GM23338 (cell line): ENCODE measurements around the gene VSIR. TPM values are rescaled to one million over a fixed set of nuclear protein-coding genes. Genes with fewer than 3 reads are reported as not detected.

Experiments
- ATAC-seq: fragments of 200-7000 bp; cut with Tn5 transposase; 3 replicates; pipeline ENCODE4 v1.9.1; 2020
- DNase-seq: peaks from one replicate; pipeline ENCODE4 v3.0.0-alpha.2; 2015; ENCODE audit warnings: low spot score
- H2AFZ ChIP-seq: fragments of 200-600 bp; sonication (generic); 2 replicates; pipeline ENCODE4 v1.8.0; 2016; ENCODE audit warnings: antibody characterized with exemption, mild to moderate bottlenecking, moderate library complexity
- H3F3A ChIP-seq: fragments of 200-600 bp; sonication (generic); replicated peaks from 2 replicates; pipeline ENCODE4 v1.8.0; 2017; ENCODE audit warnings: antibody characterized with exemption, mixed run types, low read depth
- H3K27ac ChIP-seq: fragments of 200-600 bp; sonication (generic); 2 replicates; pipeline ENCODE4 v1.6.1; 2016; ENCODE audit warnings: low read depth
- H3K27me3 ChIP-seq: fragments of 200-600 bp; sonication (generic); 2 replicates; pipeline ENCODE4 v1.8.0; 2016; ENCODE audit warnings: mild to moderate bottlenecking, mixed run types, moderate library complexity; ENCODE audit not compliant: insufficient read depth
- H3K36me3 ChIP-seq: fragments of 200-600 bp; sonication (generic); 2 replicates; pipeline ENCODE4 v1.8.0; 2016; ENCODE audit warnings: mild to moderate bottlenecking; ENCODE audit not compliant: insufficient read depth
- H3K4me1 ChIP-seq: fragments of 200-600 bp; sonication (generic); 2 replicates; pipeline ENCODE4 v1.8.0; 2016; ENCODE audit warnings: mild to moderate bottlenecking, moderate library complexity; ENCODE audit not compliant: insufficient read depth
- H3K4me2 ChIP-seq: fragments of 200-600 bp; sonication (generic); 2 replicates; pipeline ENCODE4 v1.7.1; 2017; ENCODE audit warnings: mixed run types
- H3K4me3 ChIP-seq: fragments of 200-600 bp; sonication (generic); 2 replicates; pipeline ENCODE4 v1.6.1; 2016; ENCODE audit warnings: mixed run types
- H3K79me2 ChIP-seq: fragments of 200-600 bp; sonication (generic); replicated peaks from 2 replicates; pipeline ENCODE4 v1.8.0; 2017; ENCODE audit warnings: mild to moderate bottlenecking; ENCODE audit not compliant: insufficient read depth
- H3K9me2 ChIP-seq: fragments of 200-600 bp; sonication (generic); 2 replicates; pipeline ENCODE4 v1.8.0; 2017; ENCODE audit not compliant: insufficient read depth
- H4K20me1 ChIP-seq: fragments of 200-600 bp; sonication (generic); replicated peaks from 2 replicates; pipeline ENCODE4 v1.8.0; 2017; ENCODE audit warnings: mild to moderate bottlenecking; ENCODE audit not compliant: insufficient read depth
- H3K27ac Mint-ChIP-seq: 2 replicates; pipeline ENCODE4 v1.8.0; 2020; ENCODE audit warnings: inconsistent platforms, mild to moderate bottlenecking, moderate library complexity, mixed read lengths
- H3K27me3 Mint-ChIP-seq: 3 replicates; pipeline ENCODE4 v1.8.0; 2022; ENCODE audit warnings: low read depth, mild to moderate bottlenecking, moderate library complexity, mixed read lengths, inconsistent platforms; ENCODE audit not compliant: insufficient read depth, poor library complexity
- H3K36me3 Mint-ChIP-seq: 3 replicates; pipeline ENCODE4 v1.8.0; 2021; ENCODE audit warnings: low read depth, mild to moderate bottlenecking, inconsistent platforms, moderate library complexity, mixed read lengths
- H3K4me1 Mint-ChIP-seq: 3 replicates; pipeline ENCODE4 v1.8.0; 2020; ENCODE audit warnings: mild to moderate bottlenecking, inconsistent platforms, mixed read lengths
- H3K4me3 Mint-ChIP-seq: 3 replicates; pipeline ENCODE4 v1.8.0; 2021; ENCODE audit warnings: moderate library complexity, mild to moderate bottlenecking, inconsistent platforms, mixed read lengths
- H3K9me3 Mint-ChIP-seq: 3 replicates; pipeline ENCODE4 v1.8.0; 2020; ENCODE audit warnings: moderate library complexity, mild to moderate bottlenecking, inconsistent platforms, mixed read lengths
- CREB1 ChIP-seq: fragments of 250-450 bp; sonication (Bioruptor Pico); IDR thresholded peaks from 2 replicates; pipeline ENCODE4 v1.5.0; 2020; ENCODE audit warnings: low read depth, mild to moderate bottlenecking, moderate library complexity
- CTCF ChIP-seq, 2 experiments: fragments of 200-600 bp in 1 of 2; sonication (generic) in 1 of 2; conservative IDR thresholded peaks; 2 replicates each; pipeline versions ENCODE4 v1.5.1 to v1.6.1; 2016 to 2017; ENCODE audit warnings: antibody characterized with exemption in 2 of 2, low read depth in 2 of 2, mild to moderate bottlenecking in 2 of 2, moderate library complexity in 1 of 2
- EZH2 ChIP-seq: fragments of 200-600 bp; sonication (generic); IDR thresholded peaks from one replicate; pipeline ENCODE4 v1.8.0; 2017; ENCODE audit warnings: antibody characterized with exemption, mild to moderate bottlenecking, low read depth; ENCODE audit not compliant: unreplicated experiment
- EZH2phosphoT487 ChIP-seq: fragments of 200-600 bp; sonication (generic); IDR thresholded peaks from one replicate; pipeline ENCODE4 v1.8.1; 2018; ENCODE audit warnings: antibody characterized with exemption; ENCODE audit not compliant: unreplicated experiment
- JUNB ChIP-seq: IDR thresholded peaks from one replicate; pipeline ENCODE4 v1.6.1; 2016; ENCODE audit warnings: antibody characterized with exemption; ENCODE audit not compliant: unreplicated experiment
- NANOG ChIP-seq: IDR thresholded peaks from 2 replicates; pipeline ENCODE4 v1.6.1; 2016; ENCODE audit warnings: antibody characterized with exemption, borderline replicate concordance
- POLR2AphosphoS5 ChIP-seq: IDR thresholded peaks from 2 replicates; pipeline ENCODE4 v1.6.1; 2016; ENCODE audit warnings: antibody characterized with exemption, low read depth
- REST ChIP-seq: IDR thresholded peaks from one replicate; pipeline ENCODE4 v1.6.1; 2018; ENCODE audit warnings: antibody characterized with exemption; ENCODE audit not compliant: unreplicated experiment
- ZNF114 ChIP-seq: fragments of 250-450 bp; sonication (Bioruptor Pico); IDR thresholded peaks from 2 replicates; pipeline ENCODE4 v1.5.0; 2020; ENCODE audit warnings: mild to moderate bottlenecking, moderate library complexity
- ZNF331 ChIP-seq: fragments of 250-450 bp; sonication (Bioruptor Pico); IDR thresholded peaks from 2 replicates; pipeline ENCODE4 v1.5.0; 2020; ENCODE audit warnings: low read depth, mild to moderate bottlenecking, moderate library complexity
- ZNF462 ChIP-seq: fragments of 250-450 bp; sonication (Bioruptor Pico); IDR thresholded peaks from 2 replicates; pipeline ENCODE4 v1.5.0; 2020; ENCODE audit warnings: mild to moderate bottlenecking, moderate library complexity
- polyA plus RNA-seq: library from polyadenylated mRNA; unstranded; fragments of >200 nt; fragmentation: Nextera tagmentation; extraction: Ambion mirVana; gene quantifications from 2 replicates; pipeline ENCODE4 v1.2.1, GENCODE V29; 2016
- total RNA-seq: library from RNA; depleted of rRNA; stranded (reverse); fragments of >200 nt; shearing (Covaris generic); gene quantifications from 2 replicates; pipeline ENCODE4 v1.2.3, GENCODE V29; 2014

The VSIR gene
- total and polyA plus RNA-seq, 2 experiments from 2014 or later, result 0.10 to 0.74 TPM

- TF ChIP-seq ZNF462 (CRISPR knock-in tag) (no peak), REST (no peak), EZH2 (no peak), POLR2AphosphoS5 (no peak), ZNF114 (CRISPR knock-in tag) (no peak), ZNF331 (CRISPR knock-in tag) (no peak)
These were observed 55.8 kb downstream of the VSIR start (continued) for GRCh38 chr10:71717551-71717951.

GRCh38 chr10:71717056-71717455 lies 56.3 kb downstream of the VSIR start:
- Mint-ChIP-seq H3K4me3 (no peak overlapping the region), H3K27ac (no peak overlapping the region), H3K27me3 (peaks cover 23% of the 10 kb centered on the region), H3K4me1 (peaks cover 20% of the 10 kb centered on the region), H3K36me3 (no peaks in the 10 kb centered on the region), H3K9me3 (no peaks in the 10 kb centered on the region)
- DNase-seq (no peak), ATAC-seq (no peak)
- no peak overlapping the region for H3K27ac ChIP-seq
- H3K36me3 ChIP-seq, result no peaks in the 10 kb centered on the region
- H3K4me1 ChIP-seq, result peaks cover 8% of the 10 kb centered on the region
- H3F3A ChIP-seq, result no peaks in the 10 kb centered on the region
- H3K27me3 ChIP-seq, result no peaks in the 10 kb centered on the region
- H3K9me2 ChIP-seq, result no peaks in the 10 kb centered on the region
- no peak overlapping the region for H3K4me2 ChIP-seq
- H3K4me3 ChIP-seq, result no peak overlapping the region
- no peaks in the 10 kb centered on the region for H3K79me2 ChIP-seq
- no peak overlapping the region for H2AFZ ChIP-seq
- H4K20me1 ChIP-seq, result no peaks in the 10 kb centered on the region
- TF ChIP-seq CREB1 (CRISPR knock-in tag) (no peak), NANOG (no peak), EZH2phosphoT487 (no peak), CTCF (conservative IDR thresholded peaks at IDR 0.05; ENCODE audit: low read depth in 2 of 2) (no peak), JUNB (no peak), ZNF331 (CRISPR knock-in tag) (no peak), EZH2 (no peak)
